GM21529 (cell line): ENCODE measurements around the gene AGAP3.
"Not testable (repeated sequence)": the region's sequence is repeated elsewhere in the genome, so short reads cannot be mapped to it uniquely, and the experiment has no call there.

Experiments
- ATAC-seq: cut with Tn5 transposase; IDR thresholded peaks from one replicate; pipeline ENCODE4 v1.9.1; 2021; ENCODE audit not compliant: unreplicated experiment

Gene AGAP3

DNA sequence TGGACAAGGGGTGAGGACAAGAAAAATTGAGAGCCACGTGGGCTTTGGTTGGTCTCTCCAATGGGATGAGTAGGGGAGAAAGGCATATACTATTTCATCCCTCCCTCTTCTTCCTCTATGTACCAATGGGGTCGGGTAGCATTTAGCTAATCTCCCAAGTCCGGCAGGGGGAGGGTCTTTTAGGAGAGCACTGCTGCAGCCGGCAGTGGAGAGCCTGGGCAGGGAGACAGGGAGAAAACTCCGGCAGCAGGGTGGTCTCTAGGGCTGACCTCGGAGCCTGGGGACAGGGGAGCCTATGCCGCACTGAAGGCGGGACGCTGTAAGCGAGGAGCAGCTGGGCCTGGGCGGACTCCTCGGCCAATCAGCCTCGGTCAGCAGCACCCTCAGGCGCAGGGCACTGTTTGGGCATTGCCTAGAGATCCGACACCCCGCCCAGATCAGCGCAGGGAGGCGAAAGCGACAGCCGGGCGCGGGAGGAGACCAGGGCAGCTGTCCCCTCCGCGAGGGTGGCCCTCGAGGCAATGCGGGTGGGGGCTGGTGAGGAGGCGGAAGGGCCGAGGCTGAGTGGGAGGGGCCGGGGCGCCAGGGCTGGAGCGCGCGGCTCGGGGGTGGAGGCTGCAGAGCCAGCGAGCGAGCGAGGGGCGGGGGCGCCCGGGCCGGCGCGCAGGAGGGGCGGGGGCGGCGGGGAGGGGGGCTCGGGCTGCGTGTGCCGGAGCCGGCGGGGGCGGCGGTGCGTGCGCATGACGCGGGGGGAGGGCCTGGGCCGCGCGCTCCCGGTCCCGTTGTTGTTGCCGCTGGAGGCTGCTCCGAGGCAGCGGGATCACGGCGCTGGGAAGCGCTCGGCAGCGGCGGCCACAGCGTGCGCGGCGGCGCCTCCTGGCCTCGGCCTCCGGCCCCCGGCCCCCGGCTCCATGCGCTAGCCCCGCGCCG lies at the start of gene AGAP3:
Gene AGAP3, plus strand, starts transcription at position 785 of the 930 bp plus-strand sequence. CDS start 267 bp downstream, outside the sequence.
- peak; percentile 43 for ATAC-seq

DNA sequence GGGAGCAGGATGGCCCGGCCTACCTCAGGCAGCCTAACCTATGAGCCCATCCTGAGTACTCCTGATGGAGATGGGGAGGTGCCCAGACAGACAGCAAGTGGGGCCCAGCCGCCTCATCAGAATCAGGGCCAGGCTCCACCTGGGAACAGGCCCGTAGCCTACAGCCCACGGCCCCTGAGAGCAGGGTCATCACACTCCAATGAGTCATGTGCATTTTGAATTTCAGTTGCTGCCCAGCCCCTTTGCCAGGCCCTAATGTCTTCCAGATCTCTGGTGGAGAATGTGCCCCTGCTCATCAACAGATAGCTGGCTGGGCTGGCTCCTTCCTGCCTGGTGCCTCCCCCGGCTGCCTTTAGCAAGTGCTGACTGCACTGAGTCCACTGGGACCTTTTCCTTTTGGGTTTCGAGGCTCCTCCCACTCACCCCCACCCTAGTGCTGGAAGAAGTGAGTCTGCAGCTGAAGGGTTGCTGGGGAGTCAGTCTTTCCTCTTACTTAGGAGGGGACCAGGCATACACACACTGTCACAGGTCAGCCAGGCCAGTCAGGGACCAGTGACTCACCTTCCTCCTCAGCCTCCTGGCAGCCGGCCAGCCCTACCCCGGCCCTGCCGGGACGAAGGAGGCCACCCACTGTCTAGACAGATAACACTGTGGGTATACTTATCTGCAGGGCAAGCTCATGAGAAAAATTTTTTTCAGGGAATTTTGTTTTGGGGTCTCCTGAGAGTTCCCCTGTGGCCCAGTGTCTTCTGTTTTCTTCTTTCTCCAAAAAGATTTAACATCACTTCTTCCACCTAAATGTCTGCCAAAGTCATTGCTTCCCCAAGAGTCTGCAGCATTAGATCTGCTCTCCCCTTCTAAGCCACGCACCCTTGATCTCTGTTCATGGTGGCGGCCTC lies 47.1 kb upstream of the AGAP3 start:
- peak; percentile 53 for ATAC-seq

DNA sequence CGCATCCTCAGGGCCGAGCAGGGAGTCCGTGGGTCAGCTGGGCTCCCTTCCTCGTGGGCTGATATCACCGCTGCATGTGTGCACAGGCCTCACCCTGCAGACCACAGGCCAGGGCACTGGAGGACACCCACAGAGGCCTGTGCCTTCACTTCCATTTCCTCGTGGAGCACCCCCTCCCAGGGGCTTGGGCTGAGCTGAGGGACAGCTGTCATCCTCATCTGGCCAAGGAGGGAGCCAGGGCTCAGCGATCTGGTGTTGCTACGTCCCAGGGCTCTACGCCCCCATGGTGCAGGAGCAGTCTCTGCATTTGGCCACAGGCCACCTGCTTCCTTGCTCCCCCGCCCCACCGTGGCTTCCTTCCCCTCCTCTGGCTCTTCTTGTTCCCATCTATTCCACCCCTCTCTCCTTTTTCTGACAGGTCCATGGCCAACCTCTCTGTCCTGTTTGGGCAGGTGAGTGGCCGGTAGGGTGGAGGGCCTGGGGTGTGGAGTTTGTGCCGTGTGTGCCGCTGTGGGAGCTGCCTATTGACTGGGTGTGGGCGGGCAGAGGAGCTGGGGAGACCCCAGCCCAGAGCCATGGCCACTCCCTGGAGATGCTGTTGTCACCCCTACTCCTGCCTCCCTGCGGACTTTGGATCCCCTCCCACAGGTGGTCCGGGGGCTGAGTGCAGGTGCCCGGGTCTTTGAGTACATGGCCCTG lies 46.3 kb upstream of the AGAP3 start:
- ATAC-seq, result no peak

DNA sequence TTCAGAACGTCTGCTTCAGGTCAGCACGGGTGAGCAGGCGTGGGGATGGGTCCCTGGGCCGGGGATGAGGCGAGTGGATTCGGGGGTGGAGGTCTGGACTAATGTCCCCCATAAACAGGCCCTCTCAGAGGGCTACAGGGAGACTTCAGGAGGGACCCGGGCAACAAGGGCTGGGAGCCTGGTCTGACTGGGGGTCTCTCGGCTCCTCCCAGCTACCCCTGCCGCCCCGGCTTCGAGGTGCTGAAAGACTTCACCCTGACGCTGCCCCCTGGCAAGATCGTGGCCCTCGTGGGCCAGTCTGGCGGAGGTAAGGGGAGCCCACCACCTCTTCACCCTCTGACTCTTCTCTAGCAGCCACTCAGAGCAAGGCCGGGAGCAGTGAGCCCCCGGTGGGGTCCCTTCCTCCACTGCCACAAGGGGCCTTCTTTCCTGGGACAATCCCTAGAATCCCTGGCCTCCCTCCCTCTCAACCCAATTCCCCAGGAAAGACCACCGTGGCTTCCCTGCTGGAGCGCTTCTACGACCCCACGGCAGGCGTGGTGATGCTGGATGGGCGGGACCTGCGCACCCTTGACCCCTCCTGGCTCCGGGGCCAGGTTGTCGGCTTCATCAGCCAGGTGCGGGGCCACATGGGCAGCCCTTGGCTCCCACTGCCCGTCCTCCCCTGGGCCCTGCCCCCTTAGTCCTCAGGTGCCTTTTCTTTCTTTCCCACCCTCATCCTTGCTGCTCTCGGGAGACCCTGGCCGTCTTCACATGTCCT lies 45.5 kb upstream of the AGAP3 start:
- ATAC-seq, result no peak

DNA sequence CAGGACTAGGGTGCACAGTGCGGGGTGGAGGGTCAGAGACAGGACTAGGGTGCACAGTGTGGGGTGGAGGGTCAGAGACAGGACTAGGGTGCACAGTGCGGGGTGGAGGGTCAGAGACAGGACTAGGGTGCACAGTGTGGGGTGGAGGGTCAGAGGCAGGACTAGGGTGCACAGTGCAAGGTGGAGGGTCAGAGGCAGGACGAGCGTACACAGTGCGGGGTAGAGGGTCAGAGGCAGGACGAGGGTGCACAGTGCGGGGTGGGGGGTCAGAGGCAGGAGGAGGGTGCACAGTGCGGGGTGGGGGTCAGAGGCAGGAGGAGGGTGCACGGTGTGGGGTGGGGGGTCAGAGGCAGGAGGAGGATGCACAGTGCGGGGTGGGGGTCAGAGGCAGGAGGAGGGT lies 42.8 kb upstream of the AGAP3 start:
- ATAC-seq, result not testable (repeated sequence)

DNA sequence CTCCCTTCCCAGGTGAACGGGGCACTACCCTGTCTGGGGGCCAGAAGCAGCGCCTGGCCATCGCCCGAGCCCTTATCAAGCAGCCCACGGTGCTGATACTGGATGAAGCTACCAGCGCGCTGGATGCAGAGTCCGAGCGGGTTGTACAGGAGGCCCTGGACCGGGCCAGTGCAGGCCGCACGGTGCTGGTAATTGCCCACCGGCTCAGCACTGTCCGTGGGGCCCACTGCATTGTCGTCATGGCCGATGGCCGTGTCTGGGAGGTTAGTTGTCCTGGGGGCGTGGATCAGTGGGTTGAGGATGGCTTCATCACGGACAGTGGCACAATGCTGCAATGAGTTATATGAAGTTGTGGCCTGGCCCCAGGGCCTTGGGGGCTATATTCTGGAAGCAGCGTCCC lies 42.3 kb upstream of the AGAP3 start:
- ATAC-seq, result no peak

DNA sequence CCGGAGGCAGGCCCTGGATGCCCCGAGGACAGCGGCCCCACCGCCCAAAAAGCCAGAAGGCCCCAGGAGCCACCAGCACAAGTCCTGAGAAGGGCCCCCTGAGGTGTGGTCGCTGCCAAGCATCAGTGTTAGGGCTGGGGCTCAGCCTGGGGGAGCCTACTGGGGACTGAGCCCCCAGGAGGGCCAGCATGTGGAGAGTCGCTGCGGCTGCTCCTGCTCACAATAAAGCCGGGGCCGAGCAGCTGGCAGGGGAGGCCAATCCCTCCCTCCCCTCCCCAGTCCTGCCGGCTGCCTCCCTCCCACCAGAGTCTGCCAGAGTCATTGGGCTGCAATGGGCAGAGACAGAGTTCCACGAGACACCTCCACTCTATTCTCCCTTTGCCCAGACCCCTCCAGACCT lies 41.0 kb upstream of the AGAP3 start:
- no peak for ATAC-seq

DNA sequence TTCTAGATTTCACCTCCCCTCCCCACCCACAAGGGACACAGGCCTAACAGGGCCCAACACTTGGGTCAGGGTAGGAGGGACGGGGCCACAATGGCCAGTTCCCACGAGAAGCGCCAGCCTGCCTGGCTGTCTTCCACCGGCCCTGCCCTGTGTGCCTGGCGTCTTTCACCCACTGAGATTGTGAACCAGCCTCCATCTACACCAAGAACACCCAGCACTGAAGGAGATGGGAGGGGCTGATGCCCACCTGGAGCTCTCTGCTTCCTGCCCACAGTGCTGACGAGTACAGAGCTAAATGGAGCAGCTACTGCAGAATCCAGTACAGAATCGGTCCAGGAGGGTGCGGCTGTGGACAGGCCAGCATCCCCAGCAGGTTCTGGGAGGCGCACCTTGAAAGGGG lies 40.3 kb upstream of the AGAP3 start:
- no peak for ATAC-seq

DNA sequence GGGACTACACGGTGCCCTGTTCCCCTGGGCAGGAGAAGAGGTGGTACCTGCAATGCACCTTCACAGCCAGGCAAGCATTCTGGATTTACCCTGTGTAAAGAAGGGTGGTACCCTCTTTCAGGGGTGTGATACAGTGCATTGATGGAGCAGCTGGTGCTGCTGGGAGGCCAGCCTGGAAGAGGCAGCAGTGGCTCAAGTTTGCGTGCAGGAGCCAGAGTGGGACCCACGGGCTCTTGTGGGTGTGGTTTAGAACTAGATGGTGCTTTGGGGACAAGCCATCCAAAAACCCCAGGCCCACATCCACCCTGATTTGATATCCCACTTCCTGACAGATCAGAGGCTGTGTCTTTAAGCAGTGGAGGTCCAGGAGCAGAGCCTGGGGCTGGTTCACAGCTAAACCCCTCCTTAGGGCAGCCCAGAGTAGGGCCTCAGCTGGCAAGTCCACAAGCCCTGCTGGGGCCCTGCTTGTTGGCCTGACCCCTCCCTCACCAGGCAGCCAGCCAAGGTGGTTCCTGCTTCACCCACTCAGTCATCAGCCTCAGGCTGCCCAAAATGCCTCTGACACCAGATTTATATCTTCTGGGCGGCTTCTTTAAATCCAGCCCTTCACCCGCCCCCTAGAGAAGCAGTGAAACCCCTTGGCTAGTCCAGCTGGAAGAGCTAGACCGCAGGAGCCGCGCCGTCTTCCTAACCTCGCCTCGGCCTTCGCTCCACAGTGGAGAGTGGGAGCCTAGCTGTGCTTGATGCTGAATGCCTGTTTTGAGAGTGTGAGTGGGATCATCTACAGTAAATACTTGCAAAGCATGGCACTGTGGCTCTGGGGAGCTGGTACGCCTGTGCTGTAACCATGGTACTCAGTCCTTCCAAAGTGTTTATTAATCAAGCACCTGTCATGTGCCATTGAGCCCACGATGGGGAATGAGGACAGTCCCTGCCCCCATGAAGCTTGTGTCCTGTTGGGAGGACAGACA lies 39.4 kb upstream of the AGAP3 start:
- ATAC-seq, result no peak

DNA sequence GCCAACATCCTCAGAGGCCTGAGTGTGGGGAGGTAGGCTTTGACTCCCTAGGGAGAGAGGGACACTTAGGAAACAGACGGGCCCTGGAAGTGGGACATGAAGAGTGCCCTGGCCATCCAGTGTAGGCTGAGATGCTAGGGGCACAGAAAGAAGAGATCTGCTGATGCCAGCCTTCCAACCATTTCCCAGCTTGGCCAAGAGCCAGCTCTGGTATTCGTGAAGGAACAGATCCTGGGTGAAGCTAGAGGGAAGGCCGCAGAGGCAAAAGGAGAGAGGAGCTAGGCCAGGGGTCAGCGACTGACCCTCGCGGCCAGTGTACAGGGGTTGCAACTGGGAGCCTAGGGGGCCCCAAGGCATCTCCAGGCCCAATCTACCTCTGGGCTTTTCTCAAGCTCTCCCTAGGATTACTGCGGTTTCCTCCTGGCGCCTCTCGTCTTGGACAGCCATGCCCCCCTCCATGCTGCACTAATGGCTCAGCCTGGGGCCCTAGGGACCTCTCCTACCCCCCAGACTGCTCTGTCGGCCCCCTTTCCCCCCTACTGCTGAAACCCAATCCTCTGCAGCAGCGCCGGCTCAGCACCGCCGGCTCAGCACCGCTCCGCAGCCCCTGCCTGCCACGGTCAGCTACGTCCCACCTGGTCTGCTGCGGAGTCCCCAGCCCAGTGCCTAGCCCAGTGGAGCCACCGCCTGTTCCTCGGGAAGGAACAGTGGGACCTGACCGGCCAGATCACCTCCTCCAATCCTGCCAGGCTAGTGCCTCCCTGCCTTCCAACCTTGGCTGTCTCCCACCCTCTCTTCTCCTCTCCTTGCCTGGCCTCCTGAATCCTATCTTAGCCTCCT lies 38.1 kb upstream of the AGAP3 start, which contains the start of gene ASIC3:
Gene ASIC3, plus strand, starts transcription at position 556 of the 840 bp plus-strand sequence. CDS start 355 bp downstream, outside the sequence.
- no peak for ATAC-seq

DNA sequence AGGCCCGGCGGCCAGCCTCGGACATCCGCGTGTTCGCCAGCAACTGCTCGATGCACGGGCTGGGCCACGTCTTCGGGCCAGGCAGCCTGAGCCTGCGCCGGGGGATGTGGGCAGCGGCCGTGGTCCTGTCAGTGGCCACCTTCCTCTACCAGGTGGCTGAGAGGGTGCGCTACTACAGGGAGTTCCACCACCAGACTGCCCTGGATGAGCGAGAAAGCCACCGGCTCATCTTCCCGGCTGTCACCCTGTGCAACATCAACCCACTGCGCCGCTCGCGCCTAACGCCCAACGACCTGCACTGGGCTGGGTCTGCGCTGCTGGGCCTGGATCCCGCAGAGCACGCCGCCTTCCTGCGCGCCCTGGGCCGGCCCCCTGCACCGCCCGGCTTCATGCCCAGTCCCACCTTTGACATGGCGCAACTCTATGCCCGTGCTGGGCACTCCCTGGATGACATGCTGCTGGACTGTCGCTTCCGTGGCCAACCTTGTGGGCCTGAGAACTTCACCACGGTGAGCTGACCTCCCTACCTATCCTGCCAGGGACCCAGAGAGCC lies 37.3 kb upstream of the AGAP3 start:
- no peak for ATAC-seq

DNA sequence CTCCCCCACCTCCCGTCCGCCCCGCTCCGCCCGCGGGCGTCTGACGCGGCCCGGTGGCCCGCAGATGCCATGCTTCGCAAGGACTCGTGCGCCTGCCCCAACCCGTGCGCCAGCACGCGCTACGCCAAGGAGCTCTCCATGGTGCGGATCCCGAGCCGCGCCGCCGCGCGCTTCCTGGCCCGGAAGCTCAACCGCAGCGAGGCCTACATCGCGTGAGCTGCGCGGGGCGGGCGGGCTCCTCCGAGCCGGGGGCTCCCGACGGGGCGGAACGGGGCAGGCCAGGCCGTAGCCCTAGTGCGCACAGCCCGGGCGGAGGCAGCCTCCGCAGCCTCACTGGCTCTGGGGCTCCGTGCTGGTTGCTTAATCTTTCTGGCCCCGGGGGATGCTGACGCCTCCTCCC lies 35.2 kb upstream of the AGAP3 start:
- ATAC-seq, result no peak

DNA sequence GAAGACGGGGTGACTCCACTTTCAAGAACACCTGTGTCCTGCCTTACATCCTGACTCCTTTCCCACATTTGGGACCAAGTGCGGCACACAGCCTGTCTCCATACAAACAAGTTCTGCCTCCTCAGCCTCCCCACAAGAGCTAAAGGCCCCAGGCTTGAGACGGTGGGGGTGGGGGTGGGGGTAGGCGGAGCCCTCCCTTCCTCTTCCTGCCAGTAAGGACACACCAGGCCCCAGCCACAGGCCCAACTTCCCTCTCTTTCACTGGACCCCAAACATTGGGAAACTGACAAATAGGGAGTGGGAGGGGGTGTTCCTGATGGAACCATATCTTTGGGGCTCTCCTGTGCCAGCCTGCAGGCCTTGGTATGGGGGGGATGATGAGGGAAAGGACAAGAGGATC lies 33.2 kb upstream of the AGAP3 start:
- no peak for ATAC-seq

DNA sequence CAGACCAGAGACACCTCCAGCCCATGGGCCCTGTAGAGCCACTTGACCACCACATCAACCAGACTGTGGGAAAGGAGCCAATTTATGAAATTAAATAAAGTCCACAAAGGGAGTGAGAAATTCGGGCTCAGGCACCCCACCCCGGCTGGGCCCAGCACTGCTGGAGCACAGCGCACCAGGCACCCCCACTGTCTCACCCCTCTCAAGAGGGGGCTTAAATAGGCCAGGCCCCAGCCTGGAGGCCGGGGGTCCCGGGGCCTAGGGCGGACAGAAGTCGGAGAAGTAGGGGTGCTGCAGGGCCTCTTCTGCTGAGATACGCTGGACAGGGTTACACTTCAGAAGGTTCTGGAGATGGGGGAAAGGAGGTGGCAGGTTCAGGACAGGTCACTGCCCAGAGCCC lies 32.5 kb upstream of the AGAP3 start:
- ATAC-seq, result no peak

DNA sequence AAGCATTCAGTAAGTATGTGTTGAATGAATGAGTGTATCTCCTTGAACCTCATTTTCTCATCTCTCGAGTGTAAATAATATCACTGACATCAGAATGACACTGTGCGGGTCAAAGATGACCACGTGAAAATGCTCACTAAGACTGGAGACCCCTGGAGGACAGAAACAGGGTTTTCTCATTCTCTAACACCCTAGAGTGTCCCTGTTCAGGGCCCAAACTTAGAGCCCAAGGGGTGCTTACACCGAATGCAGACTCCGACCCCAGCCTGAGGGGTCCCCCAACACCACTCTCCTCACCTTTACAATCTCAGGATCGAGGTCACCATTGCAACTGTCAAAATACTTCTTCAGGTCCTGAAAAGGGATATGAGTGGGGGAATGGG lies 30.0 kb upstream of the AGAP3 start:
- ATAC-seq, result no peak

DNA sequence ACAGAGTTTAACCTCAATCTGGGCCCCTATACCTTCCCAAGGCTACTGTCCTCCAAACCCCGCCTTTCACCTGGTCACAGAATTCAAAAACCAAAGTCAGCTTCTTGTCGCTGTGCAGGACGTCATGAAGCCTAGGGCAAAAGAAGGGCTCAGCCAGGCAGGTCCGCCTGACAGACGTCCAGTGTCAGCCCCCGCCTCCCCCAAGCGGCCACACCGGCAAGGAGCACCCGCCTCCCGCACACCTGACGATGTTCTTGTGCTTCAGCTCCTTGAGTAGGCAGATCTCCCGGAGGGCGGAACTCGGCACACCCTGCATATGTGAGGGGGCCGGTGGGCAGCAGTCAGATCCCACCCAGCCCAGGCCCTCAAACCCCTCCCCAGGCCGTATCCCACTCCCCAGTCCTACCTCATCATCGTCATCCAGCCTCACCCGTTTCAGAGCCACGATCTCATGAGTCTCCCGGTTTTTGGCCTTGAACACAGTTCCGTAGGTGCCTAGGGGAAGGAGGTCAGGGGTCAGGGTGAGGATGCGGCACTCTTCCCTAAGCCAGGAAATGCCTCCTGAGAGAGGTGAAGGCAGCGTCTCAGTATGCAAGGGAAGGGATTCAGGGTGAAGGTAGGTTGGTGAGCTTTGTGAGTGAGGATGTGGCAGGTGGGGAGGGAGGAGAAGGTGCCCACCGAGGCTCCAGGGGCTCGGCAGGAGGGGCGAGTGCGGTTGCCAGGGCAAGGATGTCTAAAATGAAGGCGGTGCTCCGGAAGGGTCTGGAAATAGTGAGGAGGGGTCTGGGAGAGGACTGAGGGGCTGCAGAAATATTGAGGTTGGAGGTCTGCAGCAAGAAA lies 29.4 kb upstream of the AGAP3 start:
- ATAC-seq, result no peak

DNA sequence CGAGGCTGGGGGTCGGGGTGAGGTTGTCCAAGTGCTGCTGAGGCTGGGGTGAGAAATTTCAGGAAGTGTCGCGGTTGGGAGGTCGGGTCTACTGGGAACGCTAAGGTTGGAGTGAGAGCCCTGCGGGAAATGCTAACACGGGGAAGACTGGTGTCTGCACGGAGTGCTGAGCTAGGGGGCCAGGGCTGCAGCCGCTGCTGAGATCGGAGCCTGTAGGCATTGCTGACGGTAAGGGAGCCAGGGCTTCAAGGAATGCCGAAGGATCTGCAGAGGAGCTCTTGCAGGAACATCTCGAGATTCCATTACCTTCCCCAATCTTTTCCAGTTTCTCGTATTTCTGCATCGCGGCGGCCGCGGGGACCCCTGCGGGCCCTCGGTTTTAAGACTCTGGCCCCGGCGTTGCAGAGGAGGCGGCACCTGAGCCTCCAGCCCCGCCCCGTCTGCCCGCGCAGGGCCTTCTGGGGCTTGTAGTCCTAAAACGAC lies 28.7 kb upstream of the AGAP3 start, which contains the start of gene CDK5:
Gene CDK5, minus strand, starts transcription at position 392 of the 483 bp plus-strand sequence. Its CDS starts 49 bp downstream, at position 343.
- ATAC-seq, result peak; percentile 10
